ENCODE results near the gene MTIF3. TPM values are rescaled to one million over a fixed set of nuclear protein-coding genes. Genes with fewer than 3 reads are reported as not detected.

MTIF3 gene
- polyA plus RNA-seq, 1 donor from 2014 or later = 66.5 TPM

- H3K27me3 ChIP-seq (ENCODE audit: insufficient read depth, low read depth, low read length) = no peaks in the 10 kb centered on the region
- H3K9me2 ChIP-seq (ENCODE audit: insufficient read depth, low read length) = no peaks in the 10 kb centered on the region
- TF ChIP-seq EP300 (conservative IDR thresholded peaks at IDR 0.05; ENCODE audit: poor library complexity, severe bottlenecking) (no peak), RAD21 (conservative IDR thresholded peaks at IDR 0.05) (no peak), CTCF (IDR thresholded peaks at IDR 0.05; ENCODE audit: poor library complexity, severe bottlenecking) (no peak), MXI1 (conservative IDR thresholded peaks at IDR 0.05; ENCODE audit: poor library complexity, severe bottlenecking) (no peak), POLR2AphosphoS5 (IDR thresholded peaks at IDR 0.05) (no peak), TAF1 (IDR thresholded peaks at IDR 0.05; ENCODE audit: low read depth) (no peak), EZH2 (IDR thresholded peaks at IDR 0.05; ENCODE audit: borderline replicate concordance, insufficient read depth, low read length, poor library complexity, severe bottlenecking) (no peak), REST (IDR thresholded peaks at IDR 0.05; ENCODE audit: borderline replicate concordance) (no peak), SMC3 (conservative IDR thresholded peaks at IDR 0.05; ENCODE audit: poor library complexity) (no peak)
- no peak overlapping the region for H3K4me3 ChIP-seq (ENCODE audit: low read length)
- no peak overlapping the region for H3K27ac ChIP-seq (ENCODE audit: low read length)
- H2AFZ ChIP-seq (ENCODE audit: low read depth, low read length) = no peak overlapping the region
- H4K20me1 ChIP-seq (ENCODE audit: insufficient read depth) = no peaks in the 10 kb centered on the region
- no peak overlapping the region for H3K4me2 ChIP-seq (ENCODE audit: low read length)
- H3K36me3 ChIP-seq (ENCODE audit: insufficient read depth, low read length) = no peaks in the 10 kb centered on the region
- H3F3A ChIP-seq (ENCODE audit: insufficient read depth, low read length, poor library complexity, severe bottlenecking) = no peaks in the 10 kb centered on the region
- H3K9ac ChIP-seq (ENCODE audit: low read length) = no peak overlapping the region
- H3K79me2 ChIP-seq (replicated peaks; ENCODE audit: insufficient read depth, low read length) = no peaks in the 10 kb centered on the region
- no peaks in the 10 kb centered on the region for H3K9me3 ChIP-seq (ENCODE audit: low read length)
Measured at GRCh38 chr13:27487776-27488175, 37.4 kb upstream of the MTIF3 start.

- no peak overlapping the region for H3K4me3 ChIP-seq (ENCODE audit: low read length)
- H3K9me3 ChIP-seq (ENCODE audit: low read length) = no peaks in the 10 kb centered on the region
- TF ChIP-seq REST (IDR thresholded peaks at IDR 0.05; ENCODE audit: borderline replicate concordance) = no peak
- TF ChIP-seq EP300 (conservative IDR thresholded peaks at IDR 0.05; ENCODE audit: poor library complexity, severe bottlenecking) = no peak
- TF ChIP-seq SMC3 (conservative IDR thresholded peaks at IDR 0.05; ENCODE audit: poor library complexity) = no peak
- no peak for TF ChIP-seq EZH2 (IDR thresholded peaks at IDR 0.05; ENCODE audit: borderline replicate concordance, insufficient read depth, low read length, poor library complexity, severe bottlenecking)
- TF ChIP-seq TAF1 (IDR thresholded peaks at IDR 0.05; ENCODE audit: low read depth) = no peak
- TF ChIP-seq CTCF (IDR thresholded peaks at IDR 0.05; ENCODE audit: poor library complexity, severe bottlenecking) = no peak
- TF ChIP-seq RAD21 (conservative IDR thresholded peaks at IDR 0.05) = no peak
- TF ChIP-seq MXI1 (conservative IDR thresholded peaks at IDR 0.05; ENCODE audit: poor library complexity, severe bottlenecking) = no peak
- no peak for TF ChIP-seq POLR2AphosphoS5 (IDR thresholded peaks at IDR 0.05)
Measured at GRCh38 chr13:27483421-27483820, 33.1 kb upstream of the MTIF3 start.

More at GRCh38 chr13:27483421-27483820, 33.1 kb upstream of the MTIF3 start:
- Histone ChIP-seq H3K9me2 (ENCODE audit: insufficient read depth, low read length) (no peaks in the 10 kb centered on the region), H3K36me3 (ENCODE audit: insufficient read depth, low read length) (no peaks in the 10 kb centered on the region), H3K27ac (ENCODE audit: low read length) (no peak overlapping the region), H4K20me1 (ENCODE audit: insufficient read depth) (no peaks in the 10 kb centered on the region), H3F3A (ENCODE audit: insufficient read depth, low read length, poor library complexity, severe bottlenecking) (no peaks in the 10 kb centered on the region), H3K9ac (ENCODE audit: low read length) (no peak overlapping the region), H3K4me2 (ENCODE audit: low read length) (no peak overlapping the region), H3K79me2 (replicated peaks; ENCODE audit: insufficient read depth, low read length) (no peaks in the 10 kb centered on the region), H3K27me3 (ENCODE audit: insufficient read depth, low read depth, low read length) (no peaks in the 10 kb centered on the region), H2AFZ (ENCODE audit: low read depth, low read length) (no peak overlapping the region)

Data from neural cell (in vitro differentiated cells).